ENCODE results near the gene PMEPA1.

Gene PMEPA1

DNA sequence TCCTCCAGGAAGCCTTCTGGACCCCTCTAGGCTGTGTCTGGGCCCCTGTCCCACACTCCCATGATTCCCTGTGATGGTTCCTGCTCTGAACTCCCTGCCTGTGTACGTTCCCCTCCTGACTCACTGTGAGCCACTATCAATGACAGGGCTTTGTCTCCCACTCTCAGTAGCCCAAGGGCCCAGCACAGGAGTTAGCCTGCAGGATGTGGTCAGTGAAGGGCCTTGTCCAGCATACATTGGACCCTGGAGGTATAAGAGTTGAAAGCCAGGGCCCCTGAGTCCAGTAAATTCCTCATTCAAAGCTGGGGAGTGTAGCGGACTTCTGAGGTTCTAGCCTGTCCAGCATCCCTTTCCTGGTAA is 108.6 kb downstream of the PMEPA1 start:
- Histone ChIP-seq H3K9me3 (ENCODE audit: control insufficient read depth, insufficient read depth, low read depth, low read length) (no peaks in the 10 kb centered on the region), H3K4me3 (ENCODE audit: low read depth, low read length) (no peak overlapping the region), H3K4me1 (ENCODE audit: control insufficient read depth, insufficient read depth, low read length) (no peaks in the 10 kb centered on the region), H3K36me3 (ENCODE audit: control insufficient read depth in 2 of 2, insufficient read depth in 1 of 2, low read length in 2 of 2) (no peaks in the 10 kb centered on the region), H3K27ac (ENCODE audit: extremely low read depth, low read depth, low read length) (no peak overlapping the region)
- ChIA-PET CTCF (interaction anchor here (6.9 to 7.1 kb wide), 2 partner anchors 486 to 608 kb away, joined by 28 to 94 read pairs; no protein-coding TSS in a partner anchor), POLR2A (no interaction called here)
- no peak for TF ChIP-seq ZNF10 (tag by site-specific recombination; IDR thresholded peaks at IDR 0.05)
- TF ChIP-seq HOXA7 (CRISPR knock-in tag; IDR thresholded peaks at IDR 0.05; ENCODE audit: borderline replicate concordance): no peak
- TF ChIP-seq ZNF561 (tag by site-specific recombination; IDR thresholded peaks at IDR 0.05; ENCODE audit: borderline replicate concordance): no peak

DNA sequence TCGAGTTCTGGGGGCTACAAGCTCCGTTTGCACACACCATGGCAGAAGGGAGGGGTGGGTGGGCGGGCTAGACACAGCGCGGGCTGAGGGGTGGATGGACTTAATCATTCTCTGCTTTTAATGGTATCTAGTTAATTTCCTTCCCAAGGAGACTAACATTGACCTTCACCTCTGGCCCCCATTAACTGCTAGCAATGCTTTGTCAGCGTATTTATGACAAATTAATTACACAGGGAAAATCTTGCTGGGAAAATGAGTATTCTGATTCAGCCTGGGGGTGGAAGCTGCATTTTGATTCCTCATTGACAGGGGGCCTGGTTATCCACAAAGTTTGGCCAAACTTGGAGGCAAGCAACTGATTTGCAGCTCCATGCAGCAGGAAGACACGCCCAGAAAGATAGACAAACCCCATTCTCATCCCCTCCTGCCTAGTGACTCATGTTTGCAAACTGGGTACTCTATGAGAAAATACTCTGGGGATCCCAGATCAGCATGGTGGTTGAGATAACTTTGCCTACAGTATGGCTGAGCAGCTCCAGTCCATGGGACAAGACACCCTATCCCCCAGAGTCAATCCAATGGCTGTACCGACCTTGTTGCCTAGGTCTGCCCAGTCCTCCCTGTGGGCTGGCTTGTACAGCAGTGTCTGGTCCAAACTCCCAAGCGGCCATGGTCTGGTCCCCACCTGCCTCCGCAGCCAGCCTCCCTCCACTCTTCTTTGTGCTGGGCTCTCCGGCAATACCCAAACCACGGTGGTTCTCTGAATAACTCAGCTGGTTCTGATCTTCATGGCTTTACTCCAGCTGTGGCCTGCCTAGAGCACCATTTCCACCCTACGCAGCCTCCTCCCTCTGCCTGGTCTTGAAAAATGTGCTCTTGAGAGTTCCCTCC is 109.2 kb downstream of the PMEPA1 start:
- POLR2A ChIA-PET: no interaction called here
- no peaks in the 10 kb centered on the region for H3K9me3 ChIP-seq (ENCODE audit: control insufficient read depth, insufficient read depth, low read depth, low read length)
- CTCF ChIA-PET: interaction anchor here (0.7 to 7.1 kb wide), 4 partner anchors 22 to 608 kb away, joined by 3 to 94 read pairs (median 16); no protein-coding TSS in a partner anchor

More for the DNA sequence above, 109.2 kb downstream of the PMEPA1 start:
- Histone ChIP-seq H3K27ac (ENCODE audit: extremely low read depth, low read depth, low read length) (no peak overlapping the region), H3K4me3 (ENCODE audit: low read depth, low read length) (no peak overlapping the region), H3K4me1 (ENCODE audit: control insufficient read depth, insufficient read depth, low read length) (no peaks in the 10 kb centered on the region), H3K36me3 (ENCODE audit: control insufficient read depth in 2 of 2, insufficient read depth in 1 of 2, low read length in 2 of 2) (no peaks in the 10 kb centered on the region)
- TF ChIP-seq KLF8 (tag by site-specific recombination; IDR thresholded peaks at IDR 0.05) (no peak), SALL2 (tag by site-specific recombination; IDR thresholded peaks at IDR 0.05; ENCODE audit: borderline replicate concordance) (no peak), GLIS2 (tag by site-specific recombination; IDR thresholded peaks at IDR 0.05) (no peak), YY1 (tag by site-specific recombination; IDR thresholded peaks at IDR 0.05) (no peak), SP2 (tag by site-specific recombination; IDR thresholded peaks at IDR 0.05) (no peak), ZNF560 (tag by site-specific recombination; IDR thresholded peaks at IDR 0.05; ENCODE audit: borderline replicate concordance) (no peak), FEZF1 (tag by site-specific recombination; IDR thresholded peaks at IDR 0.05) (no peak), ZNF302 (tag by site-specific recombination; IDR thresholded peaks at IDR 0.05; ENCODE audit: low read depth) (no peak), HOXA7 (CRISPR knock-in tag; IDR thresholded peaks at IDR 0.05; ENCODE audit: borderline replicate concordance) (no peak), ZFHX2 (tag by site-specific recombination; conservative IDR thresholded peaks at IDR 0.05) (no peak), ZSCAN23 (tag by site-specific recombination; IDR thresholded peaks at IDR 0.05) (no peak), ZNF324 (tag by site-specific recombination; IDR thresholded peaks at IDR 0.05) (no peak), ZNF843 (tag by site-specific recombination; IDR thresholded peaks at IDR 0.05) (no peak)
- TF ChIP-seq, protein P1, sequence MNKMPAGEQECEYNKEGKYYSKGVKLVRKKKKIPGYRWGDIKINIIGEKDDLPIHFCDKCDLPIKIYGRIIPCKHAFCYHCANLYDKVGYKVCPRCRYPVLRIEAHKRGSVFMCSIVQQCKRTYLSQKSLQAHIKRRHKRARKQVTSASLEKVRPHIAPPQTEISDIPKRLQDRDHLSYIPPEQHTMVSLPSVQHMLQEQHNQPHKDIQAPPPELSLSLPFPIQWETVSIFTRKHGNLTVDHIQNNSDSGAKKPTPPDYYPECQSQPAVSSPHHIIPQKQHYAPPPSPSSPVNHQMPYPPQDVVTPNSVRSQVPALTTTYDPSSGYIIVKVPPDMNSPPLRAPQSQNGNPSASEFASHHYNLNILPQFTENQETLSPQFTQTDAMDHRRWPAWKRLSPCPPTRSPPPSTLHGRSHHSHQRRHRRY (tag by site-specific recombination; IDR thresholded peaks at IDR 0.05): no peak
- TF ChIP-seq, protein P2, sequence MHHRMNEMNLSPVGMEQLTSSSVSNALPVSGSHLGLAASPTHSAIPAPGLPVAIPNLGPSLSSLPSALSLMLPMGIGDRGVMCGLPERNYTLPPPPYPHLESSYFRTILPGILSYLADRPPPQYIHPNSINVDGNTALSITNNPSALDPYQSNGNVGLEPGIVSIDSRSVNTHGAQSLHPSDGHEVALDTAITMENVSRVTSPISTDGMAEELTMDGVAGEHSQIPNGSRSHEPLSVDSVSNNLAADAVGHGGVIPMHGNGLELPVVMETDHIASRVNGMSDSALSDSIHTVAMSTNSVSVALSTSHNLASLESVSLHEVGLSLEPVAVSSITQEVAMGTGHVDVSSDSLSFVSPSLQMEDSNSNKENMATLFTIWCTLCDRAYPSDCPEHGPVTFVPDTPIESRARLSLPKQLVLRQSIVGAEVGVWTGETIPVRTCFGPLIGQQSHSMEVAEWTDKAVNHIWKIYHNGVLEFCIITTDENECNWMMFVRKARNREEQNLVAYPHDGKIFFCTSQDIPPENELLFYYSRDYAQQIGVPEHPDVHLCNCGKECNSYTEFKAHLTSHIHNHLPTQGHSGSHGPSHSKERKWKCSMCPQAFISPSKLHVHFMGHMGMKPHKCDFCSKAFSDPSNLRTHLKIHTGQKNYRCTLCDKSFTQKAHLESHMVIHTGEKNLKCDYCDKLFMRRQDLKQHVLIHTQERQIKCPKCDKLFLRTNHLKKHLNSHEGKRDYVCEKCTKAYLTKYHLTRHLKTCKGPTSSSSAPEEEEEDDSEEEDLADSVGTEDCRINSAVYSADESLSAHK (tag by site-specific recombination; IDR thresholded peaks at IDR 0.05): no peak
- TF ChIP-seq, protein P3, sequence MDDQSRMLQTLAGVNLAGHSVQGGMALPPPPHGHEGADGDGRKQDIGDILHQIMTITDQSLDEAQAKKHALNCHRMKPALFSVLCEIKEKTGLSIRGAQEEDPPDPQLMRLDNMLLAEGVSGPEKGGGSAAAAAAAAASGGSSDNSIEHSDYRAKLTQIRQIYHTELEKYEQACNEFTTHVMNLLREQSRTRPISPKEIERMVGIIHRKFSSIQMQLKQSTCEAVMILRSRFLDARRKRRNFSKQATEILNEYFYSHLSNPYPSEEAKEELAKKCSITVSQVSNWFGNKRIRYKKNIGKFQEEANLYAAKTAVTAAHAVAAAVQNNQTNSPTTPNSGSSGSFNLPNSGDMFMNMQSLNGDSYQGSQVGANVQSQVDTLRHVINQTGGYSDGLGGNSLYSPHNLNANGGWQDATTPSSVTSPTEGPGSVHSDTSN (CRISPR knock-in tag; IDR thresholded peaks at IDR 0.05): no peak
- TF ChIP-seq, protein P4, sequence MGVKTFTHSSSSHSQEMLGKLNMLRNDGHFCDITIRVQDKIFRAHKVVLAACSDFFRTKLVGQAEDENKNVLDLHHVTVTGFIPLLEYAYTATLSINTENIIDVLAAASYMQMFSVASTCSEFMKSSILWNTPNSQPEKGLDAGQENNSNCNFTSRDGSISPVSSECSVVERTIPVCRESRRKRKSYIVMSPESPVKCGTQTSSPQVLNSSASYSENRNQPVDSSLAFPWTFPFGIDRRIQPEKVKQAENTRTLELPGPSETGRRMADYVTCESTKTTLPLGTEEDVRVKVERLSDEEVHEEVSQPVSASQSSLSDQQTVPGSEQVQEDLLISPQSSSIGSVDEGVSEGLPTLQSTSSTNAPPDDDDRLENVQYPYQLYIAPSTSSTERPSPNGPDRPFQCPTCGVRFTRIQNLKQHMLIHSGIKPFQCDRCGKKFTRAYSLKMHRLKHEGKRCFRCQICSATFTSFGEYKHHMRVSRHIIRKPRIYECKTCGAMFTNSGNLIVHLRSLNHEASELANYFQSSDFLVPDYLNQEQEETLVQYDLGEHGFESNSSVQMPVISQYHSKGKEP (tag by site-specific recombination; IDR thresholded peaks at IDR 0.05): no peak
- TF ChIP-seq, protein P5, sequence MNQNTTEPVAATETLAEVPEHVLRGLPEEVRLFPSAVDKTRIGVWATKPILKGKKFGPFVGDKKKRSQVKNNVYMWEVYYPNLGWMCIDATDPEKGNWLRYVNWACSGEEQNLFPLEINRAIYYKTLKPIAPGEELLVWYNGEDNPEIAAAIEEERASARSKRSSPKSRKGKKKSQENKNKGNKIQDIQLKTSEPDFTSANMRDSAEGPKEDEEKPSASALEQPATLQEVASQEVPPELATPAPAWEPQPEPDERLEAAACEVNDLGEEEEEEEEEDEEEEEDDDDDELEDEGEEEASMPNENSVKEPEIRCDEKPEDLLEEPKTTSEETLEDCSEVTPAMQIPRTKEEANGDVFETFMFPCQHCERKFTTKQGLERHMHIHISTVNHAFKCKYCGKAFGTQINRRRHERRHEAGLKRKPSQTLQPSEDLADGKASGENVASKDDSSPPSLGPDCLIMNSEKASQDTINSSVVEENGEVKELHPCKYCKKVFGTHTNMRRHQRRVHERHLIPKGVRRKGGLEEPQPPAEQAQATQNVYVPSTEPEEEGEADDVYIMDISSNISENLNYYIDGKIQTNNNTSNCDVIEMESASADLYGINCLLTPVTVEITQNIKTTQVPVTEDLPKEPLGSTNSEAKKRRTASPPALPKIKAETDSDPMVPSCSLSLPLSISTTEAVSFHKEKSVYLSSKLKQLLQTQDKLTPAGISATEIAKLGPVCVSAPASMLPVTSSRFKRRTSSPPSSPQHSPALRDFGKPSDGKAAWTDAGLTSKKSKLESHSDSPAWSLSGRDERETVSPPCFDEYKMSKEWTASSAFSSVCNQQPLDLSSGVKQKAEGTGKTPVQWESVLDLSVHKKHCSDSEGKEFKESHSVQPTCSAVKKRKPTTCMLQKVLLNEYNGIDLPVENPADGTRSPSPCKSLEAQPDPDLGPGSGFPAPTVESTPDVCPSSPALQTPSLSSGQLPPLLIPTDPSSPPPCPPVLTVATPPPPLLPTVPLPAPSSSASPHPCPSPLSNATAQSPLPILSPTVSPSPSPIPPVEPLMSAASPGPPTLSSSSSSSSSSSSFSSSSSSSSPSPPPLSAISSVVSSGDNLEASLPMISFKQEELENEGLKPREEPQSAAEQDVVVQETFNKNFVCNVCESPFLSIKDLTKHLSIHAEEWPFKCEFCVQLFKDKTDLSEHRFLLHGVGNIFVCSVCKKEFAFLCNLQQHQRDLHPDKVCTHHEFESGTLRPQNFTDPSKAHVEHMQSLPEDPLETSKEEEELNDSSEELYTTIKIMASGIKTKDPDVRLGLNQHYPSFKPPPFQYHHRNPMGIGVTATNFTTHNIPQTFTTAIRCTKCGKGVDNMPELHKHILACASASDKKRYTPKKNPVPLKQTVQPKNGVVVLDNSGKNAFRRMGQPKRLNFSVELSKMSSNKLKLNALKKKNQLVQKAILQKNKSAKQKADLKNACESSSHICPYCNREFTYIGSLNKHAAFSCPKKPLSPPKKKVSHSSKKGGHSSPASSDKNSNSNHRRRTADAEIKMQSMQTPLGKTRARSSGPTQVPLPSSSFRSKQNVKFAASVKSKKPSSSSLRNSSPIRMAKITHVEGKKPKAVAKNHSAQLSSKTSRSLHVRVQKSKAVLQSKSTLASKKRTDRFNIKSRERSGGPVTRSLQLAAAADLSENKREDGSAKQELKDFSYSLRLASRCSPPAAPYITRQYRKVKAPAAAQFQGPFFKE (tag by site-specific recombination; IDR thresholded peaks at IDR 0.05; ENCODE audit: borderline replicate concordance): no peak
